HFFc6 (cell line): ENCODE data around the gene UBL4A. TPM values are rescaled to one million over a fixed set of nuclear protein-coding genes. Genes with fewer than 3 reads are reported as not detected.
A peak's percentile ranks its signal among the peaks of the same experiment; 100 is the strongest.
"Not testable (repeated sequence)": the region's sequence is repeated elsewhere in the genome, so short reads cannot be mapped to it uniquely, and the experiment has no call there.

ENCODE experiments used
- DNase-seq: peaks from one replicate; pipeline ENCODE4 v3.0.0-alpha.2; 2018
- H3K27ac Mint-ChIP-seq: 2 replicates; pipeline ENCODE4 v1.8.0; 2020; ENCODE audit warnings: mild to moderate bottlenecking, mixed read lengths
- H3K27me3 Mint-ChIP-seq: 2 replicates; pipeline ENCODE4 v1.8.0; 2021; ENCODE audit warnings: mild to moderate bottlenecking, moderate library complexity, mixed read lengths; ENCODE audit not compliant: insufficient read depth
- H3K36me3 Mint-ChIP-seq: 2 replicates; pipeline ENCODE4 v1.8.0; 2021; ENCODE audit warnings: low read depth, mixed read lengths
- H3K4me1 Mint-ChIP-seq: 2 replicates; pipeline ENCODE4 v1.8.0; 2020; ENCODE audit warnings: low read depth, mixed read lengths
- H3K4me3 Mint-ChIP-seq: 2 replicates; pipeline ENCODE4 v1.8.0; 2020; ENCODE audit warnings: mild to moderate bottlenecking, moderate library complexity, mixed read lengths
- H3K9me3 Mint-ChIP-seq: 2 replicates; pipeline ENCODE4 v1.8.0; 2020; ENCODE audit warnings: mild to moderate bottlenecking, mixed read lengths
- total RNA-seq, 6 experiments: library from RNA; stranded (reverse); fragmentation: NEBNext Ultra II Directional; extraction: Animal tissue kit (Norgen Biotek cat#: 25700); gene quantifications; 2 replicates in 1 of 6; 3 replicates in 5 of 6; pipeline ENCODE4 v1.2.3, GENCODE V29; 2021
- TF ChIP-seq, protein P1 (sequence below): fragments of 200-600 bp; sonication (generic); IDR thresholded peaks from 2 replicates; pipeline ENCODE4 v1.5.0; 2021; ENCODE audit warnings: antibody characterized with exemption, mild to moderate bottlenecking

UBL4A gene
- total RNA-seq, 6 experiments from 2014 or later: 26.7 to 31.6 (median 29.7) TPM

- peaks cover 4% of the 10 kb centered on the region for H3K27me3 Mint-ChIP-seq
- H3K4me3 Mint-ChIP-seq: no peak overlapping the region
- peaks cover 18% of the 10 kb centered on the region for H3K36me3 Mint-ChIP-seq
- H3K4me1 Mint-ChIP-seq: peaks cover 10% of the 10 kb centered on the region
- H3K9me3 Mint-ChIP-seq: no peaks in the 10 kb centered on the region
- H3K27ac Mint-ChIP-seq: peak overlapping the region; percentile 78
- no peak for DNase-seq
- TF ChIP-seq, protein P1, sequence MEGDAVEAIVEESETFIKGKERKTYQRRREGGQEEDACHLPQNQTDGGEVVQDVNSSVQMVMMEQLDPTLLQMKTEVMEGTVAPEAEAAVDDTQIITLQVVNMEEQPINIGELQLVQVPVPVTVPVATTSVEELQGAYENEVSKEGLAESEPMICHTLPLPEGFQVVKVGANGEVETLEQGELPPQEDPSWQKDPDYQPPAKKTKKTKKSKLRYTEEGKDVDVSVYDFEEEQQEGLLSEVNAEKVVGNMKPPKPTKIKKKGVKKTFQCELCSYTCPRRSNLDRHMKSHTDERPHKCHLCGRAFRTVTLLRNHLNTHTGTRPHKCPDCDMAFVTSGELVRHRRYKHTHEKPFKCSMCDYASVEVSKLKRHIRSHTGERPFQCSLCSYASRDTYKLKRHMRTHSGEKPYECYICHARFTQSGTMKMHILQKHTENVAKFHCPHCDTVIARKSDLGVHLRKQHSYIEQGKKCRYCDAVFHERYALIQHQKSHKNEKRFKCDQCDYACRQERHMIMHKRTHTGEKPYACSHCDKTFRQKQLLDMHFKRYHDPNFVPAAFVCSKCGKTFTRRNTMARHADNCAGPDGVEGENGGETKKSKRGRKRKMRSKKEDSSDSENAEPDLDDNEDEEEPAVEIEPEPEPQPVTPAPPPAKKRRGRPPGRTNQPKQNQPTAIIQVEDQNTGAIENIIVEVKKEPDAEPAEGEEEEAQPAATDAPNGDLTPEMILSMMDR: no peak
Observed at GRCh38 chrX:154506483-154507332, 20.3 kb upstream of the UBL4A start.

- Mint-ChIP-seq H3K27me3 (peaks cover 4% of the 10 kb centered on the region), H3K27ac (peak overlapping the region; percentile 78), H3K36me3 (peaks cover 13% of the 10 kb centered on the region), H3K4me3 (no peak overlapping the region), H3K9me3 (no peaks in the 10 kb centered on the region), H3K4me1 (peaks cover 10% of the 10 kb centered on the region)
- peak; percentile 63 for DNase-seq
- TF ChIP-seq, protein P1: no peak
Observed at GRCh38 chrX:154505734-154506133, 19.3 kb upstream of the UBL4A start.

GRCh38 chrX:154502989-154503388, 16.6 kb upstream of the UBL4A start:
- H3K27me3 Mint-ChIP-seq: peaks cover 4% of the 10 kb centered on the region
- DNase-seq: no peak
- peaks cover 11% of the 10 kb centered on the region for H3K4me1 Mint-ChIP-seq
- peaks cover 4% of the 10 kb centered on the region; the same call in 1 of the 2 replicates for H3K36me3 Mint-ChIP-seq
- no peak overlapping the region for H3K4me3 Mint-ChIP-seq
- no peaks in the 10 kb centered on the region for H3K9me3 Mint-ChIP-seq
- TF ChIP-seq, protein P1: no peak
- H3K27ac Mint-ChIP-seq: no peak overlapping the region

DNA sequence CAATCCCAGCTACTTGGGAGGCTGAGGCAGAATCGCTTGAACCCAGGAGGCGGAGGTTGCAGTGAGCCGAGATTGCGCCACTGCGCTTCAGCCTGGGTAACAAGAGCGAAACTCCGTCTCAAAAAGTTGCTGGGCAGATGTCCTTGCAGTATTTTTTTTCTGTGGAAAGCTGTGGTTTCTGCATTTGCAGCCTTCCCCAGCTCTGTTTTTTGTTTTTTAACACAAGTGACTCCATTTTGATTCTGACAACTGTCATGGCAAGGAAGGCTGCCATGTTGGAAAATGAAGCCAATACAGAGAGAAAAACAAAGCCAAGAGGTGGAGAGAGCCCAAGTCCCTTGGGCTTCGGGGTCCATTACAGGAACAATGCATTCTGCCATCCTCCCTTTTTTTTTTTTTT, 15.7 kb upstream of the UBL4A start:
- peaks cover 4% of the 10 kb centered on the region for H3K27me3 Mint-ChIP-seq
- no peak overlapping the region for H3K4me3 Mint-ChIP-seq
- no peak for DNase-seq
- no peak overlapping the region for H3K27ac Mint-ChIP-seq
- H3K4me1 Mint-ChIP-seq: peaks cover 15% of the 10 kb centered on the region
- TF ChIP-seq, protein P1: no peak
- peaks cover 4% of the 10 kb centered on the region; the same call in 1 of the 2 replicates for H3K36me3 Mint-ChIP-seq
- H3K9me3 Mint-ChIP-seq: no peaks in the 10 kb centered on the region

DNA sequence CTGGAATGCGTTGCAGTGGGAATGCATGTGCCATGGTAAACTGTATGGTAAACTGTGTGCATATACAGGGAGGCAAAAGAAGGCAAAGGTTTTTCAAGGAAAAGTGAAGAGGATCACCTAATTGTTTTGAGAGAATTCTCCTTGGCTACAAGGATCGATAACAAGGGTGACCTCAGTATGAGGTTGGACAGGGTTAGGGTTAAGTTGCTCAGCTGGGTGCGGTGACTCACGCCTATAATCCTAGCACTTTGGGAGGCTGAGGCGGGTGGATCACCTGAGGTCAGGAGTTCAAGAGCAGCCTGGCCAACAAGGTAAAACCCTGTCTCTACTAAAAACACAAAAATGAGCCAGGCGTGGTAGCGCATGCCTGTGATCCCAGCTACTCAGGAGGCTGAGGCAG, 15.0 kb upstream of the UBL4A start:
- not testable (repeated sequence) for H3K4me3 Mint-ChIP-seq, H3K27me3 Mint-ChIP-seq, H3K36me3 Mint-ChIP-seq, DNase-seq, H3K27ac Mint-ChIP-seq, H3K9me3 Mint-ChIP-seq
- H3K4me1 Mint-ChIP-seq: peaks cover 15% of the 10 kb centered on the region

DNA sequence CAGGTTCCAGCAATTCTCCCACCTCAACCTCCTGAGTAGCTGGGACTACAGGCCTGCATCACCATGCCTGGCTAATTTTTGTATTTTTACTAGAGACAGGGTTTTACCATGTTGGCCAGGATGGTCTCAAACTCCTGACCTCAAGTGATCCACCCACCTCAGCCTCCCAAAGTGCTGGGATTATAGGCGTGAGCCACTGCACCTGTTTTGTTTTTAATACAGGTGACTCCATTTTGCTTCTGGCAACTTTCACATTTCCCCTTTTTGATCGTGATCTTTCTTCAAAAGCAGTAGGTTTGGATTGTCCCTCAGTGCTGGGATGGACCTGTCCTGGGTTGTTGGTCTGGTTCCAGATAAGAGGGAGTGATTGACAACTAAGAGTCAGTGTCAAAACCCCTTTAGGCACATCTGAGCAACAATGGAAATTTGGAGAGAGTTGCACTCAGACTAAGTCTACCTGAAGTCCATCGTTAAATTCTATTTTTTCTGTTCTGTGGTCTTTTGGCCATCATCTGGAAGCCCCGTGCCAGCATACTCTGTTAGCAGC, 10.2 kb upstream of the UBL4A start:
- not testable (repeated sequence) for H3K27me3 Mint-ChIP-seq, H3K4me1 Mint-ChIP-seq

More for the DNA sequence above, 10.2 kb upstream of the UBL4A start:
- DNase-seq, H3K9me3 Mint-ChIP-seq, H3K4me3 Mint-ChIP-seq, H3K36me3 Mint-ChIP-seq, H3K27ac Mint-ChIP-seq: not testable (repeated sequence)
